ENCODE data around the gene CFL1.
"Not testable (repeated sequence)": the region's sequence is repeated elsewhere in the genome, so short reads cannot be mapped to it uniquely, and the experiment has no call there.

The CFL1 gene

GRCh38 chr11:65892661-65893317, 34.8 kb upstream of the CFL1 start:
- H3K9me3 Mint-ChIP-seq: no peaks in the 10 kb centered on the region
- H3K27ac Mint-ChIP-seq: peak overlapping the region; percentile 94
- H3K4me1 Mint-ChIP-seq (ENCODE audit: low read depth): peaks cover 75% of the 10 kb centered on the region
- H3K4me3 Mint-ChIP-seq: peak overlapping the region; percentile 100
- no peaks in the 10 kb centered on the region for H3K27me3 Mint-ChIP-seq
- H3K36me3 Mint-ChIP-seq (ENCODE audit: low read depth): peaks cover 66% of the 10 kb centered on the region
- no peak for DNase-seq

- peak overlapping the region; percentile 100 for H3K4me3 Mint-ChIP-seq
Observed at GRCh38 chr11:65892137-65892540, 34.2 kb upstream of the CFL1 start.

GRCh38 chr11:65891219-65892136, 33.5 kb upstream of the CFL1 start:
- peak overlapping the region; percentile 100 for H3K4me3 Mint-ChIP-seq
- H3K4me1 Mint-ChIP-seq (ENCODE audit: low read depth): peaks cover 75% of the 10 kb centered on the region
- no peaks in the 10 kb centered on the region for H3K27me3 Mint-ChIP-seq
- H3K36me3 Mint-ChIP-seq (ENCODE audit: low read depth): peaks cover 66% of the 10 kb centered on the region
- peak; percentile 72 for DNase-seq
- peak overlapping the region; percentile 94 for H3K27ac Mint-ChIP-seq
- H3K9me3 Mint-ChIP-seq: no peaks in the 10 kb centered on the region

More at GRCh38 chr11:65892137-65892540, 34.2 kb upstream of the CFL1 start:
- not testable (repeated sequence) for H3K9me3 Mint-ChIP-seq, H3K27me3 Mint-ChIP-seq
- peak; percentile 65 for DNase-seq
- Mint-ChIP-seq H3K36me3 (ENCODE audit: low read depth) (peaks cover 66% of the 10 kb centered on the region), H3K27ac (peak overlapping the region; percentile 94), H3K4me1 (ENCODE audit: low read depth) (peaks cover 75% of the 10 kb centered on the region)

- no peaks in the 10 kb centered on the region for H3K27me3 Mint-ChIP-seq
- peaks cover 70% of the 10 kb centered on the region for H3K4me1 Mint-ChIP-seq (ENCODE audit: low read depth)
- peak within 1 kb of the TSS; percentile 100 for H3K4me3 Mint-ChIP-seq
- H3K36me3 Mint-ChIP-seq (ENCODE audit: low read depth): peaks cover 66% of the 10 kb centered on the region
- H3K27ac Mint-ChIP-seq: peak within 1 kb of the TSS; percentile 97
- DNase-seq: peak; percentile 99
- no peaks in the 10 kb centered on the region for H3K9me3 Mint-ChIP-seq
Observed at GRCh38 chr11:65890324-65891218, 32.6 kb upstream of the CFL1 start, which contains the start of gene CCDC85B. Gene CCDC85B, plus strand, starts transcription at chr11:65890673. Its CDS starts 111 bp downstream, at chr11:65890784.

GRCh38 chr11:65888163-65888814, 30.3 kb upstream of the CFL1 start, which contains the start of gene FIBP:
Gene FIBP, minus strand, starts transcription at chr11:65888471. Its CDS starts 53 bp downstream, at chr11:65888418.
- peak; percentile 97 for DNase-seq
- H3K9me3 Mint-ChIP-seq: no peaks in the 10 kb centered on the region
- H3K4me3 Mint-ChIP-seq: peak within 1 kb of the TSS; percentile 100
- H3K4me1 Mint-ChIP-seq (ENCODE audit: low read depth): peaks cover 68% of the 10 kb centered on the region
- peak within 1 kb of the TSS; percentile 97 for H3K27ac Mint-ChIP-seq
- peaks cover 71% of the 10 kb centered on the region for H3K36me3 Mint-ChIP-seq (ENCODE audit: low read depth)
- H3K27me3 Mint-ChIP-seq: no peaks in the 10 kb centered on the region

GRCh38 chr11:65887723-65888162, 29.8 kb upstream of the CFL1 start:
- H3K27me3 Mint-ChIP-seq: no peaks in the 10 kb centered on the region
- peak overlapping the region; percentile 100 for H3K4me3 Mint-ChIP-seq
- H3K36me3 Mint-ChIP-seq (ENCODE audit: low read depth): peaks cover 71% of the 10 kb centered on the region
- peak overlapping the region; percentile 97 for H3K27ac Mint-ChIP-seq
- H3K4me1 Mint-ChIP-seq (ENCODE audit: low read depth): peaks cover 62% of the 10 kb centered on the region
- H3K9me3 Mint-ChIP-seq: no peaks in the 10 kb centered on the region
- DNase-seq: no peak

GRCh38 chr11:65886826-65887722, 29.1 kb upstream of the CFL1 start:
- no peak for DNase-seq
- Mint-ChIP-seq H3K4me1 (ENCODE audit: low read depth) (peaks cover 57% of the 10 kb centered on the region), H3K36me3 (ENCODE audit: low read depth) (peaks cover 71% of the 10 kb centered on the region), H3K27me3 (no peaks in the 10 kb centered on the region), H3K4me3 (peak overlapping the region; percentile 100), H3K9me3 (no peaks in the 10 kb centered on the region), H3K27ac (peak overlapping the region; percentile 97)

- Mint-ChIP-seq H3K4me3 (peak overlapping the region; percentile 100), H3K27ac (peak overlapping the region; percentile 97), H3K9me3 (no peaks in the 10 kb centered on the region), H3K4me1 (ENCODE audit: low read depth) (peaks cover 62% of the 10 kb centered on the region), H3K36me3 (ENCODE audit: low read depth) (peaks cover 69% of the 10 kb centered on the region), H3K27me3 (no peaks in the 10 kb centered on the region)
- DNase-seq: no peak
Observed at GRCh38 chr11:65885808-65886536, 28.0 kb upstream of the CFL1 start.

- DNase-seq: no peak
- Mint-ChIP-seq H3K9me3 (no peaks in the 10 kb centered on the region), H3K27me3 (no peaks in the 10 kb centered on the region), H3K27ac (peak overlapping the region; percentile 88), H3K36me3 (ENCODE audit: low read depth) (peaks cover 72% of the 10 kb centered on the region), H3K4me3 (no peak overlapping the region), H3K4me1 (ENCODE audit: low read depth) (peaks cover 68% of the 10 kb centered on the region)
Observed at GRCh38 chr11:65885231-65885630, 27.3 kb upstream of the CFL1 start.

GRCh38 chr11:65884716-65885092, 26.7 kb upstream of the CFL1 start:
- Mint-ChIP-seq H3K27ac (peak overlapping the region; percentile 88), H3K4me3 (peak overlapping the region; percentile 38), H3K9me3 (no peaks in the 10 kb centered on the region), H3K36me3 (ENCODE audit: low read depth) (peaks cover 72% of the 10 kb centered on the region), H3K4me1 (ENCODE audit: low read depth) (peaks cover 68% of the 10 kb centered on the region), H3K27me3 (no peaks in the 10 kb centered on the region)
- peak; percentile 88 for DNase-seq

- no peak for DNase-seq
- peak overlapping the region; percentile 88 for H3K27ac Mint-ChIP-seq
- H3K4me3 Mint-ChIP-seq: no peak overlapping the region
- H3K9me3 Mint-ChIP-seq: no peaks in the 10 kb centered on the region
- no peaks in the 10 kb centered on the region for H3K27me3 Mint-ChIP-seq
- peaks cover 72% of the 10 kb centered on the region for H3K36me3 Mint-ChIP-seq (ENCODE audit: low read depth)
- H3K4me1 Mint-ChIP-seq (ENCODE audit: low read depth): peaks cover 68% of the 10 kb centered on the region
Observed at GRCh38 chr11:65883786-65884715, 26.1 kb upstream of the CFL1 start.
